ENCODE results near the gene IFT52.
"Not testable (repeated sequence)": the region's sequence is repeated elsewhere in the genome, so short reads cannot be mapped to it uniquely, and the experiment has no call there.

The IFT52 gene

GRCh38 chr20:43651650-43652184 lies 61.0 kb downstream of the IFT52 start:
- DNase-seq (ENCODE audit: low spot score), result not testable (repeated sequence)

GRCh38 chr20:43653966-43654365 lies 63.2 kb downstream of the IFT52 start:
- DNase-seq (ENCODE audit: low spot score), result no peak

GRCh38 chr20:43655176-43655575 lies 64.4 kb downstream of the IFT52 start:
- DNase-seq (ENCODE audit: low spot score), result not testable (repeated sequence)

DNA sequence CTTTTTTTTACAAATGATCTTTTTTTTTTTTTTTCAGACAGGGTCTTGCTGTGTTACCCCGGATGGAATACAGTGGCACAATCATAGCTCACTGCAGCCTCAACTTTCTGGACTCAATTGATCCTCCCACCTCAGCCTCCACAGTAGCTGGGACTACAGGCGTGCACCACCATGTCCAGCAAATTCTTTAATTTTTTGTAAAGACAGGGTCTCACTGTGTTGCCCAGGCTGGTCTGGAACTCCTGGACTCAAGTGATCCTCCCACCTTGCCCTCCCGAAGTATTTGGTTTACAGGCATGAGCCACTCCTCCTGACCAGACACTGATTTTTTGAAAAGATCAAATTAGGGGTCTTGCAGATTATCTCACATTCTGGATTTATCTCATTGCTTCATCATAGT lies 65.2 kb downstream of the IFT52 start:
- DNase-seq (ENCODE audit: low spot score), result no peak

DNA sequence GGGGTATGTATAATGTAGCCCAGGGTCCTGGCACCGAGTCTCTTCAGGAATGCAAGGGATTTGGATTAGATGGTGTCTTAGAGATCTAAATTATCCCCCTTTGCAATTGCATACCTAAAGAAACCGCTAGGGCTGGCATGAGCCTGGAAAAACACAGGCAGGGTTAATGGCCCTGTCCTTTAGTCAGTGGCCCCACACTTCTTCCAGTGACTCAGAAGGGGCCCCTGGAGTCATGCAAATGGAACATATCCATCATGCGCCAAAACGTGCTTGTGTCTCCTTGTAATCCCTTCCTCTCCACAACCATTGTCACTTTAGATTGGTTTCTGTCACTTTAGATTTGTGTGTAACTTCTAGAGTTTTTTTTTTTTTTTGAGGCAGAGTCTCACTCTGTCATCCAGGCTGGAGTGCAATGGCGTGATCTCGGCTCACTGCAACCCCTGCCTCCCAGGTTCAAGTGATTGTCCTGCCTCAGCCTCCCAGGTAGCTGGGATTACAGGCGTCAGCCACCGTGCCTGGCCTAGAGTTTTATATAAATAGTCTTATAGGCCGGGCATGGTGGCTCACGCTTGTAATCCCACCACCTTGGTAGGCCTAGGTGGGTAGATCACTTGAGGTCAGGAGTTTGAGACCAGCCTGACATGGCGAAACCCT lies 67.5 kb downstream of the IFT52 start:
- no peak for DNase-seq (ENCODE audit: low spot score)

- no peak for DNase-seq (ENCODE audit: low spot score)
These were observed 68.1 kb downstream of the IFT52 start for GRCh38 chr20:43658723-43659419.

GRCh38 chr20:43662943-43663655 lies 72.4 kb downstream of the IFT52 start:
- DNase-seq (ENCODE audit: low spot score), result no peak

GRCh38 chr20:43665466-43666176 lies 74.9 kb downstream of the IFT52 start:
- no peak for DNase-seq (ENCODE audit: low spot score)

DNA sequence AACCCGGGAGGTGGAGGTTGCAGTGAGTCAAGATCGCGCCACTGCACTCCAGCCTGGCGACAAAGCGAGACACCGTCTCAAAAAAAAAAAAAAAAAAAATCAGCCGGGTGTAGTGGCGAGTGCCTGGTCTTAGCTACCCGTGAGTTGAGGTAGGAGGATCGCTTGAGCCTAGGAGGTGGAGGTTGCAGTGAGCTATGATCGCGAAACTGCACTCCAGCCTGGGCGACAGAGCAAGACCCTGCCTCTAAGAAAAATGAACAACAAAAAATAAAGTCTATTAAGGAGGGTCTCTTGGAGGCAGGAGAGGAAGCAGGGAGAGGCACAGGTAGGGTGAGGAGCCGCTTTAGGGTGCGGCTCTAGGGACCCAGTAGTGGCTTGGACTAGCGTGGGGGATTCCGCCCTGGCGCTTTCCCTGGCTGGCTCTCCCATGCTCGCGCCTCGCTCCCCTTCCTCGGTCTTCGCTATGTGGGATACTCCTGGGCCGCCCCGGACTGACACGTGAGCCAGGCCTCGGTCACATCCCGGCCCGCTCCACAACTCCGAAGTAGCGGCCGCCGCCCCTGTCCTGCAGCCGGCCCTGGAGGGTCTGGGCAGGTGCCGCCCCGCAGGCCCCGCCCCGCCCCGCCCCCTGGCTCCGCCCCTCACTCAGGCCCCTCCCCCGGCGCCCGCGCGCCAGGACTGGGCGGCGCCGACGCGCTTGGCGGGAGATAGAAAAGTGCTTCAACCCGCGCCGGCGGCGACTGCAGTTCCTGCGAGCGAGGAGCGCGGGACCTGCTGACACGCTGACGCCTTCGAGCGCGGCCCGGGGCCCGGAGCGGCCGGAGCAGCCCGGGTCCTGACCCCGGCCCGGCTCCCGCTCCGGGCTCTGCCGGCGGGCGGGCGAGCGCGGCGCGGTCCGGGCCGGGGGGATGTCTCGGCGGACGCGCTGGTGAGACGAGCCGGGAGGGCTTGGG lies 75.9 kb downstream of the IFT52 start, which contains the start of gene MYBL2:
MYBL2 (plus strand) TSS at position 739 of the 953 bp plus-strand sequence; CDS start at position 909, 170 bp downstream.
- peak; percentile 89 for DNase-seq (ENCODE audit: low spot score)

DNA sequence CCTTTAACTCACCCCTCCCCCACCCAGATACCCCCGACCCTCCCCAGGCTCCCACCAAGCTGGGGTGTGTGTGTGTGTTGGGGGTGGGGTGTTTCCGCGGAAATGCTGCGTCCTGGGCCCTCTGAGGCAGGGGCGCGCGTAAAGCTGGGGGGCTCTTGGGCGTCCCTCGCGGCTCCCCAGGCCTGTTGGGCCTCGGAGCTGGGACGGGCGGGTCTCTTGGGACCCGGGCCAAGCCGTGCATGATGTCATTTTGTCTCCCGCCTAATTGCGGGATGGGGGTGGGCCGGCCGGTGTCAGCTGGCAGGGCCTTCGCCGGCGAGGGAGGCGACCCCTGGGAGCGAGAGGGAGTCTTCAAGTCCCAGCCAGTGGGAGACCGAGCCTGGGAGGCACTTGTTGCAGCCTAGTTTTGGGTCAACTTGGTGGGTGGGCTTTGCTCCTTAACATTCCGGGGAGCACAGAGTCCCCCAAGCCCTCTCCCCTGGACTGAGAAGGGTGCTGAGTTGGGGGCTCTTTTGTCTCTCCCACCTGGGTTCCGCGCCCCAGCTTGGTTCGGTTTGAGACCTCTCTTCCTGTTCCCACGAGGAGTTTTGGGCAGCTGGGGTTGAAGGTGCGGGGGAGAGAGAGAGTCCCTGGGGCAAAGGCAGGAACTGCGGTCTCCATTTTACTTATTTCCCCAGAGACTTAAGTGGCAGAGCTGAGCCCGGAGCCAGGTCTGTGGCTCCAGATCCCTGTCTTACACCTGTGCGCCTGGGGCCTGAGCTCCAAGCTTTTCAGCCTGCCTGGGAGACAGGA lies 76.8 kb downstream of the IFT52 start:
- peak; percentile 70 for DNase-seq (ENCODE audit: low spot score)

GRCh38 chr20:43669332-43669731 lies 78.6 kb downstream of the IFT52 start:
- no peak for DNase-seq (ENCODE audit: low spot score)

DNA sequence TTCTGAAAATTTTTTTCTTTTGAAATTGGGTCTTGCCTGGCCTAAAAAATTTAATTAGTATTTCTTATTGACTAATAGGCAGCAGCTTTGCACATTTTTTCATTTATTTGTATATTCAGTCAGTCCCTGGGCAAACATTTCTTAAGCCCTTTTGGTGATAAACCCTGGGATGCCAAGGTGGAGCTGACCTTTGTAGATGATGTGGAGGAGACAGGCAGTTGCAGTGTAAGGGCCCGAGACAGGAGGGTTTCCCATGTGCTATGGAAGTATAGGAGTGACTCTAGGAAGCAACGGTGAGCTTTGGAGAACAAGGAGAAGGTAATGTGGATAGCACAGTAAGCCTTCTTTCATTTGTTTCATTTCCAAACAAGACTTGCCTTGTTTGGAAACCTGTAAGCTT lies 79.7 kb downstream of the IFT52 start:
- DNase-seq (ENCODE audit: low spot score), result no peak

GRCh38 chr20:43676368-43676767 lies 85.6 kb downstream of the IFT52 start:
- DNase-seq (ENCODE audit: low spot score), result no peak

DNA sequence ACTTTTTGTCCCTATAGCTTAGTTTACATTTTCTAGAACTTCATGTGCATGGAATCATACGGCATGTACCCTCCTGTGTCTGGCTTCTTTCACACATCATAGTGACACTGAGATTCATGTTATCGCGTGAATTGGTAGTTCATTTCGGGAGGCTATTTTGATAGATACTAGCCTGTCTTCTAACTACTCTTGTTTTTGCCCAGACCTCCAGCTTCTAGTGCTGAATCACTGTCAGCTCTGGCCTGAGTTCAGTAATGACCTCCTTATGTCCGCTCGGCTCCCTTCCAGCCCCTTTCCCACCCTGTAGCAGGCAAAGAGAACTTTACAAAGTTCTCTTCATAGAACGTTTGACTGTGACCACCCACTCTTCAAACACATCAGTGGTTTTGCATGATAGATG lies 90.2 kb downstream of the IFT52 start:
- DNase-seq (ENCODE audit: low spot score), result no peak

DNA sequence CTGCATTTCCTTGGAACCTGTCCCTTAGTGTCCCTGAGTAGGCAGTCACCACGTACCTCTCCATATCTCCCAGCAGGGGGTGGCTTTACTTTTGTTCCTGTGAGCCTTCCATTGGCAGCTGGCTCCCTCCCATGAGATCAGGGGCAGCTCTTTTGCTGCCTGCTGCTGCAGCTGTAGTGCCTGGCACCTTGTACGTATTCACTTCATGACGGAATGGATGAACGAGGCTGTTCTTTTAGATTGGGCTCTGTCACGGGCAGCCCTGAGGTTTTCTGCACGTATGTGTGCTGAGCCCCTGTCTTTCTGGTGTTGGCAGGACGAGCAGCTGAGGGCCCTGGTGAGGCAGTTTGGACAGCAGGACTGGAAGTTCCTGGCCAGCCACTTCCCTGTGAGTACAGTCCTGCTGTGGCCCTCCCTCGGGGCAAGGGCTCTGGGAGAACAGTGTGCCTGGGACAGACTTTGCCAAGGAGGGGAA lies 90.8 kb downstream of the IFT52 start:
- DNase-seq (ENCODE audit: low spot score), result no peak

DNA sequence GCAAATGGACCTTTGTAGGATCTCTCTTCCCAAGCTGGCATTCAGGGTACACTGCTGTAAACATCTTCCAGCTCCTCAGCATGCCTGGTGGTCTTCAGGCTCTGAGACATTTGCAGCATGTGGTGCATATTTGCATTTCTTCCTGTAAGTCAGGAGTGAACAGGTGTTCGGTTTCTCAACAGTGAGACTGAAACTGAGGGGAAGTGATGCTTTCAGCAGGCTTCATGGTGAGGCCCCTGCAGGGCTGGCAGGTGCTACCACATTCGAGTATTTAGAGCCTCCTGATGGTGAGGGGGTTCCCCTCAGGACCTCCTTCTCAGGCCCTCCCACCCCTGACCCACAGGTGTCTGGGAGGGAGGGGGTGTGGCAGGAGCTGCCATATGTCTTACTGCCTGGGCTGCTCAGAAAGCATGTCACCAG lies 91.3 kb downstream of the IFT52 start:
- no peak for DNase-seq (ENCODE audit: low spot score)

- no peak for DNase-seq (ENCODE audit: low spot score)
These were observed 91.7 kb downstream of the IFT52 start for GRCh38 chr20:43682446-43682845.

DNA sequence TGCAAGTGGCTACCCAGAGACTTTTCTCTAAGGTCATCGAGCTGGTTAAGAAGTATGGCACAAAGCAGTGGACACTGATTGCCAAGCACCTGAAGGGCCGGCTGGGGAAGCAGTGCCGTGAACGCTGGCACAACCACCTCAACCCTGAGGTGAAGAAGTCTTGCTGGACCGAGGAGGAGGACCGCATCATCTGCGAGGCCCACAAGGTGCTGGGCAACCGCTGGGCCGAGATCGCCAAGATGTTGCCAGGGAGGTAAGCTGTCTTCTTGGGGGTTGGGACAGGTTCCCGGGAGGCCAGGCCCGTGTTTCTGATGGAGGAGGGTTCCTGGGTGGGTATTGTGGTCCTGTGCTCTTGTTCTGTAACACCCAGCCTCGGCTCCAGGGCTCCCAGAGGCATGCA lies 96.1 kb downstream of the IFT52 start:
- DNase-seq (ENCODE audit: low spot score), result no peak

DNA sequence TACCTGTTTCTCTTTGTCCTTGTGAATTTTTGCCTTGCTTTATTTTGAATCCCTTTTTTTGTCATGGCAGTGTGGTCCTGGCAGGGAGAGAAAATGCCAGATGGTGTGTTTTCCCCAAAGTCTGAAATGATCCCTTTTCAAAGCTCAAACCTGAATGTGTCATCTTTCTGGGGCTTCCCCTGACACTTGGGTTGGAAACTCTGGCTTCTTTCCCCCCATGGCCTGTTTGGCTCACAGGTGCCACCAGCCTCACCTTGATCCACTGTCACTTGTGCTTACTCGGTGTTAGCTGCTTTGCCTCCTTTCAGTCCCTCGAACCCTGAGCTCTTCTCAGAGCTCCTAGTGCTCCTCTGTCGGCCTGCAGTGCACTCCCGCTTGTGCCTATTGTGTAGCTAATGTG lies 98.4 kb downstream of the IFT52 start:
- DNase-seq (ENCODE audit: low spot score), result no peak
